ENCODE results near the gene ELF4. TPM values are rescaled to one million over a fixed set of nuclear protein-coding genes. Genes with fewer than 3 reads are reported as not detected.

ELF4 gene
- total and polyA plus RNA-seq, 2 of the 4 experiments (the other 2 are of a cell fraction), result 10.9 to 19.0 TPM

- Histone ChIP-seq H3K56ac (ENCODE audit: extremely low read depth, insufficient read depth, low read length) (no peak overlapping the region), H3K27me3 (ENCODE audit: control insufficient read depth, insufficient read depth, low read length) (no peaks in the 10 kb centered on the region; the same call in 1 of the 2 replicates), H2BK20ac (ENCODE audit: low read depth, low read length) (no peak overlapping the region), H3K4me1 (ENCODE audit: control insufficient read depth, insufficient read depth, low read length) (peaks cover 3% of the 10 kb centered on the region; the same call in 1 of the 2 replicates), H3K23ac (ENCODE audit: low read depth, low read length) (no peak overlapping the region), H2AK5ac (ENCODE audit: low read depth, low read length) (no peak overlapping the region), H2BK15ac (ENCODE audit: low read depth, low read length) (no peak overlapping the region), H3K9ac (ENCODE audit: low read depth, low read length) (no peak overlapping the region), H3K27ac (ENCODE audit: insufficient read depth, low read length) (no peak overlapping the region), H2AFZ (replicated peaks; ENCODE audit: low read length, poor library complexity) (no peak overlapping the region), H4K91ac (ENCODE audit: insufficient read depth, low read depth, low read length) (no peak overlapping the region), H3K4me2 (ENCODE audit: low read depth, low read length) (no peak overlapping the region), H3K9me1 (ENCODE audit: insufficient read depth, low read length) (no peaks in the 10 kb centered on the region), H3K4ac (ENCODE audit: low read depth, low read length) (no peak overlapping the region), H3K18ac (ENCODE audit: low read depth, low read length) (no peak overlapping the region), H3K14ac (replicated peaks; ENCODE audit: low read depth, low read length) (no peak overlapping the region), H3K36me3 (ENCODE audit: control insufficient read depth, insufficient read depth, low read length) (peaks cover 16% of the 10 kb centered on the region; the same call in 1 of the 2 replicates), H4K5ac (ENCODE audit: low read depth, low read length) (no peak overlapping the region), H4K20me1 (ENCODE audit: insufficient read depth, low read length) (no peaks in the 10 kb centered on the region), H2BK5ac (ENCODE audit: low read depth, low read length, poor library complexity, severe bottlenecking) (no peak overlapping the region), H3K4me3 (ENCODE audit: insufficient read depth, low read depth, low read length) (no peak overlapping the region), H3K79me1 (ENCODE audit: low read depth in 1 of 2, low read length in 2 of 2) (no peaks in the 10 kb centered on the region), H4K8ac (ENCODE audit: low read depth in 2 of 2, low read length in 2 of 2) (no peak overlapping the region), H3K9me3 (ENCODE audit: control insufficient read depth, insufficient read depth, low read length) (no peaks in the 10 kb centered on the region; the same call in 1 of the 2 replicates), H2AK9ac (replicated peaks; ENCODE audit: low read depth, low read length, poor library complexity) (no peak overlapping the region), H2BK120ac (ENCODE audit: low read depth, low read length) (no peak overlapping the region)
- dilution Hi-C loops (cut with HindIII; ENCODE audit: low sequenced_read_pairs, unreplicated experiment), result no loop called here
- WGBS, 2 experiments (ENCODE audit: extremely low coverage in 2 of 2, insufficient read length in 1 of 2), result 90% methylated on average over 2 of the region's 12 CpGs; no CpG with 5 or more reads in 1 of the 2 experiments
- no peak for DNase-seq
- ChIA-PET POLR2A (ENCODE audit: unreplicated experiment) (no interaction called here), CTCF (no interaction called here)
- intact Hi-C loops (cut with micrococcal nuclease), result no loop called here
- in situ Hi-C loops (cut with MboI; ENCODE audit: low sequenced_read_pairs), result no loop called here
- TF ChIP-seq RCOR1 (IDR thresholded peaks at IDR 0.05; ENCODE audit: insufficient replicate concordance, low read length) (no peak), CHD1 (IDR thresholded peaks at IDR 0.05; ENCODE audit: low read depth, low read length) (no peak), RAD21 (IDR thresholded peaks at IDR 0.05; ENCODE audit: low read length) (no peak), MAFK (IDR thresholded peaks at IDR 0.05; ENCODE audit: low read depth, low read length) (no peak), BHLHE40 (IDR thresholded peaks at IDR 0.05; ENCODE audit: low read depth, low read length) (no peak), CTCF (conservative IDR thresholded peaks at IDR 0.05; ENCODE audit: low read depth, low read length) (no peak)
- no TSS peak for BruUV-seq (replicated peaks)
- no peak for ATAC-seq (ENCODE audit: low read depth)
These were observed 59.0 kb downstream of the ELF4 start for GRCh38 chrX:130051176-130051845.
